GM19395 (cell line): ENCODE measurements around the gene GSC2.
A peak's percentile ranks its signal among the peaks of the same experiment; 100 is the strongest.

ENCODE experiments used
- ATAC-seq: cut with Tn5 transposase; IDR thresholded peaks from one replicate; pipeline ENCODE4 v1.9.1; 2021; ENCODE audit warnings: mild to moderate bottlenecking, moderate library complexity; ENCODE audit not compliant: unreplicated experiment

GSC2 gene

GRCh38 chr22:19178657-19179496 is 28.8 kb upstream of the GSC2 start, which contains the start of gene SLC25A1:
TSS of gene SLC25A1 (minus strand) at chr22:19178736. CDS start at chr22:19178673, 63 bp downstream.
- ATAC-seq = peak; percentile 65

- peak; percentile 31 for ATAC-seq
Measured at GRCh38 chr22:19178065-19178656, 28.1 kb upstream of the GSC2 start.

GRCh38 chr22:19177164-19178064 is 27.3 kb upstream of the GSC2 start:
- ATAC-seq = no peak

GRCh38 chr22:19176732-19177131 is 26.6 kb upstream of the GSC2 start:
- no peak for ATAC-seq

GRCh38 chr22:19176175-19176643 is 26.1 kb upstream of the GSC2 start:
- ATAC-seq = no peak

GRCh38 chr22:19175602-19176174 is 25.6 kb upstream of the GSC2 start:
- no peak for ATAC-seq

- ATAC-seq = no peak
Measured at GRCh38 chr22:19175026-19175601, 25.0 kb upstream of the GSC2 start.

GRCh38 chr22:19174106-19175025 is 24.3 kb upstream of the GSC2 start:
- ATAC-seq = no peak

GRCh38 chr22:19173047-19174035 is 23.2 kb upstream of the GSC2 start:
- ATAC-seq = no peak

GRCh38 chr22:19172213-19173046 is 22.3 kb upstream of the GSC2 start:
- ATAC-seq = no peak

- ATAC-seq = no peak
Measured at GRCh38 chr22:19169947-19170318, 19.8 kb upstream of the GSC2 start.

GRCh38 chr22:19169002-19169946 is 19.2 kb upstream of the GSC2 start:
- no peak for ATAC-seq

GRCh38 chr22:19168088-19168890 is 18.2 kb upstream of the GSC2 start:
- ATAC-seq = no peak

GRCh38 chr22:19167106-19167869 is 17.2 kb upstream of the GSC2 start:
- ATAC-seq = no peak

GRCh38 chr22:19166421-19166820 is 16.3 kb upstream of the GSC2 start:
- ATAC-seq = no peak
